Naive thymus-derived CD8-positive, alpha-beta T cell (primary cell): ENCODE data around the gene TTPAL. TPM values are rescaled to one million over a fixed set of nuclear protein-coding genes. Genes with fewer than 3 reads are reported as not detected.

ENCODE experiments used
- ATAC-seq, 2 donors: fragments of 150-1000 bp; cut with Tn5 transposase in 1 of 2; sonication (Bioruptor Pico), chemical (Tn5 transposase) in 1 of 2; 1 replicate in 1 of 2; 2 replicates in 1 of 2; pipeline ENCODE4 v1.10.0; 2021; ENCODE audit warnings: mild to moderate bottlenecking in 2 of 2, moderate library complexity in 2 of 2
- POLR2A ChIA-PET: fragments of 350-600 bp; sonication (Branson Sonifier 250); formaldehyde crosslinking; loops from one replicate; lab custom pipeline; 2021; ENCODE audit warnings: antibody characterized with exemption; lab: Charles Lee
- DNase-seq, 10 donors: peaks; one replicate each; pipeline versions ENCODE4 v3.0.0 to v3.0.0-alpha.2; 2020 to 2022
- H3K27ac Mint-ChIP-seq, 10 donors: one replicate each; pipeline ENCODE4 v1.8.0; 2020 to 2022; ENCODE audit warnings: mild to moderate bottlenecking in 10 of 10, mixed read lengths in 10 of 10, moderate library complexity in 4 of 10, inconsistent platforms in 1 of 10
- H3K27me3 Mint-ChIP-seq, 5 donors: one replicate each; pipeline ENCODE4 v1.8.0; 2021 to 2022; ENCODE audit warnings: mixed read lengths in 5 of 5
- H3K36me3 Mint-ChIP-seq, 3 donors: one replicate each; pipeline ENCODE4 v1.8.0; 2020 to 2022; ENCODE audit warnings: mixed read lengths in 3 of 3, mild to moderate bottlenecking in 2 of 3, inconsistent platforms in 1 of 3
- H3K4me1 Mint-ChIP-seq, 4 donors: one replicate each; pipeline ENCODE4 v1.8.0; 2021 to 2022; ENCODE audit warnings: mixed read lengths in 4 of 4
- H3K4me3 Mint-ChIP-seq, 10 donors: one replicate each; pipeline ENCODE4 v1.8.0; 2020 to 2022; ENCODE audit warnings: mild to moderate bottlenecking in 10 of 10, mixed read lengths in 10 of 10, moderate library complexity in 6 of 10, inconsistent platforms in 1 of 10
- H3K9me3 Mint-ChIP-seq, 9 donors: one replicate each; pipeline ENCODE4 v1.8.0; 2020 to 2022; ENCODE audit warnings: mixed read lengths in 9 of 9, mild to moderate bottlenecking in 3 of 9, inconsistent platforms in 1 of 9, moderate library complexity in 1 of 9
- polyA plus RNA-seq, 3 donors: library from polyadenylated mRNA; unstranded; fragments of 300-500 nt; fragmentation: Illumina TruSeq; gene quantifications; one replicate each; pipeline ENCODE4 v1.2.3, GENCODE V29; 2021
- total RNA-seq, 8 experiments: library from RNA in 2 of 8; stranded (reverse) in 2 of 8; gene quantifications; one replicate each; pipeline ENCODE4 v1.2.3 and lab custom pipeline; 2021 to 2026

TTPAL gene
- 10 to 100 TPM; 17.4 to 19.3 TPM for total RNA-seq
- 10 to 100 TPM; 10.5 to 15.3 (median 15.3) TPM for polyA plus RNA-seq
- total RNA-seq (lab: John Stamatoyannopoulos, UW) = 26.1 to 61.7 (median 44.5) reads per million in 6 experiments

- POLR2A ChIA-PET = interaction anchor here (0.6 to 1.9 kb wide), 13 partner anchors 9 to 1006 kb away, joined by 3 to 15 read pairs (median 4); partner anchors contain the start of genes FITM2, OSER1 and SERINC3
- H3K27me3 Mint-ChIP-seq = no peaks in the 10 kb centered on the region
- H3K9me3 Mint-ChIP-seq = no peaks in the 10 kb centered on the region
- H3K36me3 Mint-ChIP-seq = peaks cover 0 to 7% (median 6%) of the 10 kb centered on the region in 3 donors
- ATAC-seq (peak; percentile 94 to 96), DNase-seq (peak; percentile 80 to 91 (median 86))
- peak within 1 kb of the TSS; percentile 91 to 99 (median 96) for H3K27ac Mint-ChIP-seq
- H3K4me1 Mint-ChIP-seq = peaks cover 13 to 33% (median 30%) of the 10 kb centered on the region in 4 donors
- H3K4me3 Mint-ChIP-seq = peak within 1 kb of the TSS; percentile 89 to 98 (median 92)
Measured at GRCh38 chr20:44475694-44476560, at the start of gene TTPAL. Gene TTPAL (plus strand): TSS chr20:44475874. CDS start chr20:44480000, 4,126 bp downstream.

DNA sequence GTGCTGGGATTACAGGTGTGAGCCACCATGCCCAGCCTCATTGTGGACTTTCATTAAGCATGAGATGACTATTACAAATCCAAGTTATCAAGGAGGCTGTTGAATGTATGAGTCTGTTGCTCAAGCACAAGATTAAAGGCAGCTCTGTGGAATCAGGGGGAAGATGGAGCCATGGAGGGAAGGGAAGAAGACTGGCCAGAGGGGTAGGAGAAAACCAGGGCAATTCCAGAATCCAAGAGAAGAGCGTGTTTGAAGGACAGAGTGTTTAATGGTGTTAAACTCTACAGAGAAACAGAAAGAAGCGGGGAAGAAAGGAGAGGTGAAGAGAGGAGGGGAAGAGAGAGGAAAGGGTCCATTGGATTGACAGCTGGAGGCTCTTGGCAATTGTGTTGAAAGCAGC, 49.8 kb upstream of the TTPAL start:
- ATAC-seq (no peak), DNase-seq (no peak)
- POLR2A ChIA-PET = no interaction called here
- Mint-ChIP-seq H3K4me3 (no peak overlapping the region), H3K4me1 (no peaks in the 10 kb centered on the region), H3K27ac (no peak overlapping the region), H3K27me3 (peaks cover 5 to 19% (median 6%) of the 10 kb centered on the region in 5 donors), H3K9me3 (no peaks in the 10 kb centered on the region), H3K36me3 (no peaks in the 10 kb centered on the region)

DNA sequence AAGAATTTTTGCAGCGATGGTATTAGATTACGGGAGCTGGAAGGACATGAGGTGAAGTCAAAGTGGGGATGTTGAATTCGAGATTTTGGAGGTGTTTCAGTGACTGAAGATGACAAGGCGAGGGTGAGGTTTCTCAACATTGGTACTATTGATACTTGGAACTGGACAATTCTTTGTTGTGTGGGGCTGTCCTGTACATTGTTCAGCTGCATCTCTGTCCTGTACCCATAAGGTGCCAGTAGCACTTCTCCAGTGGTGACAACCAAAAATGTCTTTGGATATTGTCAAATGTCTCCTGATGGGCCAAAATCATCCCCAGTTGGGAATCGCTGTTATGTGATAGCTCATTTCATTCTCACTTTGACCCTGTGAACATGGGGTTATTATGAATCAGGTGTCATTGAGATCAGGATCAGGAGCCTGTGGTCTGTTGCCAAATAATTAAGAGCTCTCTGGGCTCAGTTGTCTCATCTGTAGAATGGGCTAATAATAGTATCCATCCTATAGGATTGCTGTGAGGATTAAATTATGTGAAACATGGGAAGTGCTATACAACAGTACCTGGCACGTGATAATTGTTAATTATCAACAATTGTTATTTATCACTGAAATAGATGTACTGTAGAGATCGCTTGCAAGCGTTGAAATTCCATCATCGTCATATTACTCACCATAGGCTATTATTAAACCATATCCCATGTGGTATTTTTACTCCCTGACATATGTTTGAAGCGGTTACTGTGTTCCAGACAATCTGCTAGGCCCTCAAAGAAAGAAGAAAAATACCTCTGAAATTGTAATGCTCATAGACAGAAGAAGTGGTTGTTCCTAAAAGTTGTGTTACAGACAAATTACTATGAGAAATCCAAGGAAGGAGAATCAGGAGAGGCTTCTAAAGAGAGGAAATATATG, 48.5 kb upstream of the TTPAL start:
- H3K4me1 Mint-ChIP-seq = no peaks in the 10 kb centered on the region
- no peaks in the 10 kb centered on the region for H3K9me3 Mint-ChIP-seq

GRCh38 chr20:44427804-44428173, 47.9 kb upstream of the TTPAL start:
- H3K27me3 Mint-ChIP-seq = peaks cover 6 to 24% (median 10%) of the 10 kb centered on the region in 5 donors
- no peak overlapping the region for H3K4me3 Mint-ChIP-seq
- DNase-seq (no peak), ATAC-seq (no peak)
- no peaks in the 10 kb centered on the region for H3K36me3 Mint-ChIP-seq
- no peak overlapping the region for H3K27ac Mint-ChIP-seq
- H3K4me1 Mint-ChIP-seq = no peaks in the 10 kb centered on the region
- POLR2A ChIA-PET = no interaction called here
- no peaks in the 10 kb centered on the region for H3K9me3 Mint-ChIP-seq

More for the DNA sequence above, 48.5 kb upstream of the TTPAL start:
- Mint-ChIP-seq H3K4me3 (no peak overlapping the region), H3K27me3 (peaks cover 3 to 22% (median 6%) of the 10 kb centered on the region in 5 donors), H3K27ac (no peak overlapping the region), H3K36me3 (no peaks in the 10 kb centered on the region)
- ATAC-seq = no peak
- DNase-seq = no peak
- POLR2A ChIA-PET = no interaction called here

DNA sequence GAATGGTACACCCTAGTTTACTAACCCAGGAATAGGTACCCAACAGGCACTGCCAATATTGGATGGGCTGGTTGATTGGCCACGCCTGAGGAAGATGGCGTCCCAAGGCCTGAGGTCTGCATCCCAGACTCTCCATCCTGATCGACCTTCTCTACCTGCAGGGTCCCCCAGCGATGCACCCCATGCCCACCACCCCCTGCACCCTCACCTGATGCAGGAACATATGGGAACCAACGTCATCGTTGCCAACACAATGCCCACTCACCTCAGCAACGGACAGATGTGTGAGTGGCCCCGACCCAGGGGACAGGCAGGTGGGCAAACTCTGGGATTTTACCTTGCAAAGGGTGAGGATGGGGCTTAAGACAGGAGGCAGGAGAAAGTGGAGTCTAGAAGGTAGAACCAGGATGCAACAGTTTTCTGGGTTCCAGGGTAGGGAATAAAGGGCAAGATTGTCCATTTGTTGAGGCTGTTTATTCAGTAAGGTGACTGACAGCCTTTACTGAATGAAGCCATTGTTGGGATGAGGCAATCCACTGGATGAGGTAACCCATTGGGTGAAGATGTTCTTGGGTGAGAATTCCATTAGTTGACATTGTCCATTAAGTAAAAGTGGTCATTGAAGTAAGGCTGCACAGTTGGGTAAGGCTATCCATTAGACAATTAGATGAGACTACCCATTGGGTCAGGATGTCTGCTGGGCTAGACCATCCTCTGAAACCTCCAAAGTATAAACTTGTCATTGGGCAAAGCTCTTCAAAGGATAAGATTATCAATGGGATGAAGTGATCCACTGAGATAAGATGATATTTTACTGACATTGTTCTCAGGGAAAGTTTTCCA, 47.3 kb upstream of the TTPAL start:
- H3K27ac Mint-ChIP-seq = no peak overlapping the region
- H3K9me3 Mint-ChIP-seq = no peaks in the 10 kb centered on the region
- no peak overlapping the region for H3K4me3 Mint-ChIP-seq
- no peaks in the 10 kb centered on the region for H3K4me1 Mint-ChIP-seq
- peaks cover 8 to 22% (median 12%) of the 10 kb centered on the region in 5 donors for H3K27me3 Mint-ChIP-seq
- POLR2A ChIA-PET = no interaction called here
- ATAC-seq = no peak
- no peak for DNase-seq
- no peaks in the 10 kb centered on the region for H3K36me3 Mint-ChIP-seq

GRCh38 chr20:44429017-44429339, 46.7 kb upstream of the TTPAL start:
- Mint-ChIP-seq H3K4me1 (no peaks in the 10 kb centered on the region), H3K4me3 (no peak overlapping the region), H3K27me3 (peaks cover 7 to 17% (median 12%) of the 10 kb centered on the region in 5 donors), H3K36me3 (no peaks in the 10 kb centered on the region), H3K27ac (no peak overlapping the region), H3K9me3 (no peaks in the 10 kb centered on the region)
- ATAC-seq (no peak), DNase-seq (no peak)
- POLR2A ChIA-PET = no interaction called here

- POLR2A ChIA-PET = no interaction called here
- ATAC-seq (no peak), DNase-seq (no peak)
- H3K4me3 Mint-ChIP-seq = no peak overlapping the region
- H3K36me3 Mint-ChIP-seq = no peaks in the 10 kb centered on the region
- no peaks in the 10 kb centered on the region for H3K4me1 Mint-ChIP-seq
- H3K9me3 Mint-ChIP-seq = no peaks in the 10 kb centered on the region
- peaks cover 7 to 16% (median 12%) of the 10 kb centered on the region in 5 donors for H3K27me3 Mint-ChIP-seq
- no peak overlapping the region for H3K27ac Mint-ChIP-seq
Measured at GRCh38 chr20:44429419-44430269, 46.0 kb upstream of the TTPAL start.

- Mint-ChIP-seq H3K9me3 (no peaks in the 10 kb centered on the region), H3K27me3 (peaks cover 7 to 16% (median 12%) of the 10 kb centered on the region in 5 donors), H3K36me3 (no peaks in the 10 kb centered on the region), H3K27ac (no peak overlapping the region), H3K4me3 (no peak overlapping the region), H3K4me1 (no peaks in the 10 kb centered on the region)
- ATAC-seq = no peak
- POLR2A ChIA-PET = no interaction called here
- DNase-seq = no peak
Measured at GRCh38 chr20:44430270-44431065, 45.2 kb upstream of the TTPAL start.

- no peak for DNase-seq
- Mint-ChIP-seq H3K36me3 (no peaks in the 10 kb centered on the region), H3K4me1 (no peaks in the 10 kb centered on the region), H3K27ac (no peak overlapping the region), H3K9me3 (no peaks in the 10 kb centered on the region), H3K27me3 (peaks cover 7 to 16% (median 12%) of the 10 kb centered on the region in 5 donors), H3K4me3 (no peak overlapping the region)
- POLR2A ChIA-PET = no interaction called here
- ATAC-seq = no peak
Measured at GRCh38 chr20:44431118-44431501, 44.6 kb upstream of the TTPAL start.

GRCh38 chr20:44431502-44432234, 44.0 kb upstream of the TTPAL start:
- Mint-ChIP-seq H3K4me1 (no peaks in the 10 kb centered on the region), H3K4me3 (no peak overlapping the region), H3K27ac (no peak overlapping the region), H3K27me3 (peaks cover 7 to 16% (median 12%) of the 10 kb centered on the region in 5 donors), H3K36me3 (no peaks in the 10 kb centered on the region), H3K9me3 (no peaks in the 10 kb centered on the region)
- ATAC-seq (no peak), DNase-seq (no peak)
- POLR2A ChIA-PET = no interaction called here
